Measurements from ENCODE around the gene C3.

DNA sequence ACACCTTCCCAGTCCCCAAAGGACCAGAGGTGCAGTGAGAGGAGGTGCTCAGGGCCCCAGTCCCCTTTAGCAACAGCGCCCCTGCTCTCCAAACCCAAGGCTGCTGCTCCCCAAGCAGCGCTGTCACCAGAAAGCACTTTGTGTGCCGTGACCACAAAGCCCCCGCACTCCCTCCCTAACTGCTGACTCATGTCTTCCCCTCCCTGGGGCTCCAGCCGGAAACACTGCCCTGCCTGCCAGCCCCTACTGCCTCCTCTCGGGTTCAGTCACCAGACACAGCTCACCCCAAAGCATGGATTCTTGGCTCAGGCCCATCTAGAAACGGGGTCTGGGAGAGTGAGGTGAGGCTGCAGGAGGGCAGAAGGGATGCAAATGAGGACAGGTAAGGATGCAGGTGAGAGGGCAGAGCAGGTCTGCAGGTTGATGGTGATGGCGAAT lies 45.6 kb downstream of the C3 start:
- TF ChIP-seq POLR2AphosphoS5 (IDR thresholded peaks at IDR 0.05; ENCODE audit: borderline replicate concordance, low read depth, low read length) (0 out of 2 replicates have a peak, but pooled peaks have one; percentile 23), EZH2 (IDR thresholded peaks at IDR 0.05) (no peak), FOXP2 (optimal IDR thresholded peaks at IDR 0.05; ENCODE audit: control extremely low read depth, extremely low read length, insufficient read depth) (no peak)

Measured in SK-N-MC (cell line).